NT2/D1 (cell line): ENCODE data around the gene OR10A3.

Experiments used
- SUZ12 ChIP-seq: IDR thresholded peaks from 2 replicates; pipeline ENCODE4 v1.6.1; 2011; ENCODE audit not compliant: insufficient read length, insufficient read depth; ENCODE audit errors: extremely low read depth
- YY1 ChIP-seq: IDR thresholded peaks from 2 replicates; pipeline ENCODE4 v1.6.1; 2011; ENCODE audit not compliant: insufficient read length, insufficient read depth
- ZNF274 ChIP-seq: IDR thresholded peaks from 2 replicates; pipeline ENCODE4 v1.6.1; 2011; ENCODE audit warnings: mild to moderate bottlenecking, low read depth, low read length

DNA sequence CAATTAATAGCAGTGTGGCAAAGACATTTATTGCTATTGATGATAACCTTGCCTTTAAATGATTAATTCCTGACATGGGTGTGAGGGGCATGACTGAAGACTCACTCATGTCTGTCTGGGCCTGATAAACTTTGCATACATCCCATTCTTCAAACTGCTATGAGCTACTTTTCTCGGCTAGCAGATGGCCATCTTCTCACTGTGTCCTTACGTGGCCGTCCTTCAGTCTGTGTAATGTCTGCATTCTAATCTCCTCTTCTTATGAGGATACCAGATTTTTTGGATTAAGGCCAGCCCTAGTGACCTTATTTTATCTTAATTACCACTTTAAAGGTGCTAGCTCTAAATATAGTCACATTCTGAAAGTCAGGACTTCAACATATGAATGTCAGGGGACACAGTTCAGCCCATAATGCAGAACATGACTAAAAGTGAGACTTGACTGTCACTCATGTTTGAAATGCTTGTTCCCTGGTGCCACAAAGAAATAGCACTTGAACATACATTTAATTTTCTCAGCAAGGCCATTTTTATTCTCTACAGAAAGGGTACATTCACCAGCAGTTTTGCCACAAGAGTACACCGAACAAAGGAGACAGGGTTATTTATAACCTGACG, 42.7 kb downstream of the OR10A3 start:
- TF ChIP-seq YY1: no peak
- no peak for TF ChIP-seq ZNF274
- no peak for TF ChIP-seq SUZ12
